ENCODE data around the gene EPHB3. TPM values are rescaled to one million over a fixed set of nuclear protein-coding genes. Genes with fewer than 3 reads are reported as not detected.
A peak's percentile ranks its signal among the peaks of the same experiment; 100 is the strongest.

EPHB3 gene
- total RNA-seq, 4 donors from 2014 or later, result 4.1 to 17.7 (median 6.7) TPM

DNA sequence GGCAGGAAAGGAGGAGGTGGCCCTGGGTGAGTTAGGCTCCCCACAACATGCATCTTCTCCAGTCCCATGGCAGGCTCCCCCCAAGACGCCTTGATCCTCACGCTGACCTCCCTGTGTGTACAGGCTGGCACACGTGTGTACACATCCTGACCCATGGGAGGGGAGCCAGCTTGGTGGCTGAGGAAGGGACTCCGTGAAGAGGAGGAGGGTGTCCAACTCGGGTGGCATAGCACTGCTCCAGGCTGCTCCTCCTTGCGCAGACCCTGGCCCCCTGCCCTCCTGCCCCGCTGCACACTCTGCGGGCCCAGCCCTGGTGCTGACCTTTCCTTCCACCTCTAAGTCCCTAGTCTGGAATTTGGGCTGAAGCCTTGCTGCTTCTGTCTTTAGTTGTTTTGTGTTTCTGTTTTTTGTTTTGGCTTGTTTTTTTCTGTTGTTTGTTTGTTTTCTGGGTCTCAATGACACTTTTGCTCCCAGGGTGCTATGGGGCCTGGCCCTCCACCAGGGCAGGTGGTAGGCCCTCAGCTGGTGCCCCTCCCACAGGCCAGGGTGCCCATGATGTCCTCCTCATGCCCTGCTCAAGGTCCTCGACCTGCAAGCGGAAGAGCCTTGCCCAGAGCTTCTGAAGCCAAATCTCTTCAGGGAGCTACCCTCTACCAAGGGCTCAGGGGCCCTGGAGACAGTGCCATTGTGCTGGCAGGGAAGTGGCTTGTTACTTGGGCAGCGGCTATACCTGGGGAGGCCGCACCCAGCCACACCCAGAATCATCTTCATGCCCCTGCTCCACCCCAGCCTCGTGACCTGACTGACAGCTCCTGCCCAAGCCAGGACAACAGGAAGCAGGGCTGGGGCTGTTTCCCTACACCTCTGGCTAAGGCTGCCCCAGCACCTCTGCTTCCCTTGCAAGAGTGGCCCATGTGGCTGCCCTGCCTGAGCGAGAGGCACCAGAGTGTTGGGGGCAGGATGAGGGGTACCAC lies 5.1 kb downstream of the EPHB3 start:
- Histone ChIP-seq H3K27ac (peak overlapping the region; percentile 76 to 88 (median 83)), H3K36me3 (no peaks in the 10 kb centered on the region), H3K4me1 (peaks cover 26 to 83% (median 61%) of the 10 kb centered on the region in 4 donors), H3K27me3 (no peaks in the 10 kb centered on the region), H3K9me3 (no peaks in the 10 kb centered on the region), H3K4me3 (peak overlapping the region in 1 of 4 donors; percentile 12)
- in situ Hi-C loops (cut with MboI; ENCODE audit: low pct_ligation_motif_present in 1 of 4, low pct_unique_long_range_greater_than_20kb in 1 of 4, low sequenced_read_pairs in 3 of 4) (no loop called here), intact Hi-C loops (cut with DNase I; ENCODE audit: low total_unique reads) (no loop called here)
- DNase-seq, result peak; percentile 84
- TF ChIP-seq POLR2AphosphoS5 (IDR thresholded peaks at IDR 0.05), result peak in 1 of 3 donors; percentile 24
- no peak for TF ChIP-seq POLR2A (IDR thresholded peaks at IDR 0.05)
- WGBS, 2 donors (ENCODE audit: low coverage in 1 of 2), result 41 to 60% methylated on average over 2 to 14 of the region's 14 CpGs

DNA sequence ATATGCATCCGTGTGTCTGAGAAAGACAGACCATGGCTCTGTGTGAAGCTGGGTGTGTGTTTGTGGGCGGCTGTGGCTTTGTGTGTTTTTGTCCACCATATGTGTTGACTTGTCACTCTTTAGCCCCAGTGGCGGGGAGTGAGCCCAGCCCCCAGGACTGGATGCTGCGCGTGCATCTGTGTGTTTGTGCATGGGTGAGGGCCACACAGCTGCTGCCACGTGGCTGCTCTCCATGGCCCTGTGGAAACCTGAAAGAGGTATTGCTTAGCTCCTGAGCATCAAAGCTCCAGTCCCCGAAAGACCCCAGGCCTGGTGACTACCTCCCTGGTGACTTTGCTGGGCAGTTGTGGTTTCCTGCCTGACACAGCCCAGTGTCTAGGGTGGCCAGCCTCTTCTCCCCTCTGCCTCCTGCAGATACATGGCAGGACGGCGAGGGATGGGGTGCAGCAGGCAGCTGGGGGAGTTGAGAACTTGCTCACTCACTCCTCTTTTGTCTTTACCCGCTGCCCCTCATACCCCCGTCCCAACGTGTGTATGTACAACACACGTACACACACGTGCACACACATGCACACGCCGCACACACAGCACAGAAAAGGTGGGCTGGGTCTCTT lies 6.5 kb downstream of the EPHB3 start:
- no peak for DNase-seq
- TF ChIP-seq POLR2AphosphoS5 (IDR thresholded peaks at IDR 0.05) (no peak), EP300 (IDR thresholded peaks at IDR 0.05; ENCODE audit: low read depth) (no peak), POLR2A (IDR thresholded peaks at IDR 0.05) (no peak)
- TF ChIP-seq, protein P1, sequence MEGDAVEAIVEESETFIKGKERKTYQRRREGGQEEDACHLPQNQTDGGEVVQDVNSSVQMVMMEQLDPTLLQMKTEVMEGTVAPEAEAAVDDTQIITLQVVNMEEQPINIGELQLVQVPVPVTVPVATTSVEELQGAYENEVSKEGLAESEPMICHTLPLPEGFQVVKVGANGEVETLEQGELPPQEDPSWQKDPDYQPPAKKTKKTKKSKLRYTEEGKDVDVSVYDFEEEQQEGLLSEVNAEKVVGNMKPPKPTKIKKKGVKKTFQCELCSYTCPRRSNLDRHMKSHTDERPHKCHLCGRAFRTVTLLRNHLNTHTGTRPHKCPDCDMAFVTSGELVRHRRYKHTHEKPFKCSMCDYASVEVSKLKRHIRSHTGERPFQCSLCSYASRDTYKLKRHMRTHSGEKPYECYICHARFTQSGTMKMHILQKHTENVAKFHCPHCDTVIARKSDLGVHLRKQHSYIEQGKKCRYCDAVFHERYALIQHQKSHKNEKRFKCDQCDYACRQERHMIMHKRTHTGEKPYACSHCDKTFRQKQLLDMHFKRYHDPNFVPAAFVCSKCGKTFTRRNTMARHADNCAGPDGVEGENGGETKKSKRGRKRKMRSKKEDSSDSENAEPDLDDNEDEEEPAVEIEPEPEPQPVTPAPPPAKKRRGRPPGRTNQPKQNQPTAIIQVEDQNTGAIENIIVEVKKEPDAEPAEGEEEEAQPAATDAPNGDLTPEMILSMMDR (IDR thresholded peaks at IDR 0.05), result no peak
- Histone ChIP-seq H3K4me3 (peak overlapping the region in 3 of 4 donors; percentile 35 to 55 (median 49)), H3K9me3 (no peaks in the 10 kb centered on the region), H3K4me1 (peaks cover 26 to 80% (median 58%) of the 10 kb centered on the region in 4 donors), H3K36me3 (no peaks in the 10 kb centered on the region), H3K27me3 (no peaks in the 10 kb centered on the region), H3K27ac (peak overlapping the region; percentile 76 to 88 (median 83))
- WGBS, 2 donors (ENCODE audit: low coverage in 1 of 2), result 35% methylated on average over 16 of the region's 16 CpGs; no CpG with 5 or more reads in 1 of the 2 donors
- in situ Hi-C loops (cut with MboI; ENCODE audit: low pct_ligation_motif_present in 1 of 4, low pct_unique_long_range_greater_than_20kb in 1 of 4, low sequenced_read_pairs in 3 of 4) (no loop called here), intact Hi-C loops (cut with DNase I; ENCODE audit: low total_unique reads) (no loop called here)

- Histone ChIP-seq H3K9me3 (no peaks in the 10 kb centered on the region), H3K27ac (peak overlapping the region; percentile 76 to 88 (median 83)), H3K36me3 (no peaks in the 10 kb centered on the region), H3K4me3 (peak overlapping the region; percentile 35 to 55 (median 44)), H3K27me3 (no peaks in the 10 kb centered on the region), H3K4me1 (peaks cover 26 to 78% (median 56%) of the 10 kb centered on the region in 4 donors)
- TF ChIP-seq EP300 (IDR thresholded peaks at IDR 0.05; ENCODE audit: low read depth), result no peak
- 17% methylated on average over 15 of the region's 16 CpGs; no CpG with 5 or more reads in 1 of the 2 donors for WGBS, 2 donors (ENCODE audit: low coverage in 1 of 2)
- intact Hi-C loops (cut with DNase I; ENCODE audit: low total_unique reads) (no loop called here), in situ Hi-C loops (cut with MboI; ENCODE audit: low pct_ligation_motif_present in 1 of 4, low pct_unique_long_range_greater_than_20kb in 1 of 4, low sequenced_read_pairs in 3 of 4) (no loop called here)
- DNase-seq, result no peak
Measured at GRCh38 chr3:184568560-184568923, 7.0 kb downstream of the EPHB3 start.

- no peaks in the 10 kb centered on the region for H3K36me3 ChIP-seq
- in situ Hi-C loops (cut with MboI; ENCODE audit: low pct_ligation_motif_present in 1 of 4, low pct_unique_long_range_greater_than_20kb in 1 of 4, low sequenced_read_pairs in 3 of 4) (no loop called here), intact Hi-C loops (cut with DNase I; ENCODE audit: low total_unique reads) (no loop called here)
- no peaks in the 10 kb centered on the region for H3K27me3 ChIP-seq
- peaks cover 26 to 74% (median 55%) of the 10 kb centered on the region in 4 donors for H3K4me1 ChIP-seq
- DNase-seq, result peak; percentile 72
- H3K9me3 ChIP-seq, result no peaks in the 10 kb centered on the region
- TF ChIP-seq, protein P1 (IDR thresholded peaks at IDR 0.05), result no peak
- TF ChIP-seq POLR2A (IDR thresholded peaks at IDR 0.05) (no peak), EP300 (IDR thresholded peaks at IDR 0.05; ENCODE audit: low read depth) (no peak), POLR2AphosphoS5 (IDR thresholded peaks at IDR 0.05) (peak in 1 of 3 donors; percentile 37)
- WGBS, 2 donors (ENCODE audit: low coverage in 1 of 2), result 5% methylated on average over 61 of the region's 68 CpGs; no CpG with 5 or more reads in 1 of the 2 donors
- H3K27ac ChIP-seq, result peak overlapping the region; percentile 76 to 88 (median 83)
- H3K4me3 ChIP-seq, result peak overlapping the region; percentile 35 to 55 (median 44)
Measured at GRCh38 chr3:184568924-184569829, 7.6 kb downstream of the EPHB3 start.
